Measurements from ENCODE around the gene CDC6.
"Not testable (repeated sequence)": the region's sequence is repeated elsewhere in the genome, so short reads cannot be mapped to it uniquely, and the experiment has no call there.

The CDC6 gene

GRCh38 chr17:40290629-40291280 is 3.1 kb downstream of the CDC6 start:
- DNase-seq, result peak; percentile 65

- peak; percentile 26 for DNase-seq
Observed at GRCh38 chr17:40291281-40291664, 3.6 kb downstream of the CDC6 start.

GRCh38 chr17:40293363-40293762 is 5.7 kb downstream of the CDC6 start:
- no peak for DNase-seq

GRCh38 chr17:40295488-40296436 is 8.1 kb downstream of the CDC6 start:
- DNase-seq, result no peak

DNA sequence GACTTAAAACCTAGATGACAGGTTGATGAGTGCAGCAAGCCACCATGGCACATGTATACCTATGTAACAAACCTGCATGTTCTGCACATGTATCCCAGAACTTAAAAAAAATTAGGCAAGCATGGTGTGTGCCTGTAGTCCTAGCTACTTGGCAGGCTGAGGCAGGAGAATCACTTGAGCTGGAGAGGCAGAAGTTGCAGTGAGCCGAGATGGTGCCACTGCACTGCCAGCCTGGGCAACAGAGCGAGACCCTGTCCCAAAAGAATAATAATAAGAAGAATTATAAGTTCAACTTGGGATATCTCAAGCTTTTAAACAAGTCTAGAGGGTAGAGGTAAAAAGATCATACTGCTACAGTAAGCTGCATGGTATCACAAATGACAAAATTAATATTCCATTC is 9.8 kb downstream of the CDC6 start:
- DNase-seq, result no peak

- no peak for DNase-seq
Observed at GRCh38 chr17:40298726-40299125, 11.0 kb downstream of the CDC6 start.

DNA sequence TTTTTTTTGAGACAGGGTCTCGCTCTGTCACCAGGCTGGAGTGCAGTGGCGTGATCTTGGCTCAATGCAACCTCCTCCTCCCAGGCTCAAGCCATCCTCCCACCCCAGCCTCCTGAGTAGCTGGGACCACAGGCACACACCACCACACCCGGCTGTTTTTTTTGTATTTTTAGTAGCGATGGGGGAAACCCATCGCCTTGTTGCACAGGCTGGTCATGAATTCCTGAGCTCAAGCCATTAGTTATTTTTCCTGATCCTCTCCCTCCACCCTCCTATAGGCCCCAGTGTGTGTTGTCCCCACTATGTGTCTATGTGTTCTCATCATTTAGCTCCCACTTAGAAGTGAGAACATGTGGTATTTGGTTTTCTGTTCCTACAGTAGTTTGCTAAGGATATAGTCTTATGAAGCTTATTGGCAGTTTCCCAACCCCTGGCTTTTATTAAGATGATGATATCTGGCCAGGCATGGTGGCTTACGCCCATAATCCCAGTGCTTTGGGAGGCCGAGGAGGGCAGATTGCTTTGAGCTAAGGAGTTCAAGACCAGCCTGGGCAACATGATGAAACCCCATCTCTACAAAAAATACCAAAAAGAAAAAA is 11.6 kb downstream of the CDC6 start:
- DNase-seq, result not testable (repeated sequence)

DNA sequence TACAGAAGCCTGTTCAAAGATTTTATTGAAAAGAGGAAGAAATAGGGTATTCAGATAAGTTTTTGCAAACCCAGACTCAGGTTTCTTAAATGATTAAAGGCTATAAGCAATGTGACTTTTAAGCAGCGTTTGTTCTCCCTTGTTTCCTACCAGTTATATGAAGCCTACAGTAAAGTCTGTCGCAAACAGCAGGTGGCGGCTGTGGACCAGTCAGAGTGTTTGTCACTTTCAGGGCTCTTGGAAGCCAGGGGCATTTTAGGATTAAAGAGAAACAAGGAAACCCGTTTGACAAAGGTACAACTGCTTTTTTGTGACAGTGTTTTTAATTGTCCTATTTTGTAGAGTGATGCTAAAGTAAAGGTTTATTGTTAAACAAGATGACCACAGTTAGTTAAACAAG is 13.6 kb downstream of the CDC6 start:
- peak; percentile 8 for DNase-seq

- DNase-seq, result peak; percentile 75
Observed at GRCh38 chr17:40303009-40303657, 15.5 kb downstream of the CDC6 start.

GRCh38 chr17:40303708-40304551 is 16.3 kb downstream of the CDC6 start:
- peak; percentile 29 for DNase-seq

GRCh38 chr17:40304552-40304863 is 16.8 kb downstream of the CDC6 start:
- not testable (repeated sequence) for DNase-seq

DNA sequence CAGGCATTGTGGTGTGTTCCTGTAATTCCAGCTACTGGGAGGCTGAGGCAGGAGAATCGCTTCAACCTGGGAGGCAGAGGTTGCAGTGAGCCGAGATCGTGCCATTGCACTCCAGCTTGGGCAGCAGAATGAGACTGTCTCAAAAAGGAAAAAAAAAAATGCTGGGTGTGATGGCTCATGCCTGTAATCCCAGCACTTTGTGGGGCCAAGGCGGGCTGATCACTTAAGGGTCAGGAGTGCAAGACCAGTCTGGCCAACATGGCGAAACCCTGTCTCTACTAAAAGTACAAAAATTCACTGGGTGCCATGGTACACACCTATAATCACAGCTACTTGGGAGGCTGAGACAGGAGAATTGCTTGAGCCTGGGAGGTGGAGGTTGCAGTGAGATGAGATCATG is 17.2 kb downstream of the CDC6 start:
- DNase-seq, result not testable (repeated sequence)

GRCh38 chr17:40306395-40306794 is 18.7 kb downstream of the CDC6 start:
- DNase-seq, result no peak

- DNase-seq, result no peak
Observed at GRCh38 chr17:40307001-40307730, 19.5 kb downstream of the CDC6 start.

DNA sequence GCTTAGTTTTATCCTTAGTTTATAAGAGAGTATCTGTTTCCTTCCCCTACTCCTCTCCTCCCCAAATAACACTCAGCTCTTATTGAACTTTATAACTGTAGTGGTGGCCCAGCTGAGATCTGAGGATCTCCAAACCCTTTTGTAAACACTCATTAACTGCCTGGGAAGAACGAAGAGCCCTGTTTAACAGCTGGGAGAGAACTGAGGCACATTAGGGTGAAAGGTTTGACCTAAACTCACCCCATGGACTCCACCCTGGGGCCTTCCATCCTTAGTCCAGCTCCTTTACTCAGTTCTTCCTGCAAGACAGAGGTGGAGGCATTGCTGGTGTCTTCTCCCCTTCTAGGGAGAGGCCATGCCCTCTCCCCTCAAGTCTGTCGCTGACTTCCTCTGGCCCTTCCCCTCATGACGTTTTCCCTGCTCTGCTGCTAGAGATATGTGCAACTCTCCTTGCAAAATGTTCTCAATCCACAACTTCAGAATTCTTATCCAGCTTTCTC is 20.1 kb downstream of the CDC6 start:
- no peak for DNase-seq

GRCh38 chr17:40309031-40309948 is 21.6 kb downstream of the CDC6 start, which contains the start of gene RARA:
TSS of gene RARA (plus strand) at chr17:40309180. CDS start at chr17:40331219, 22,039 bp downstream.
- DNase-seq, result peak; percentile 74

GRCh38 chr17:40309949-40310510 is 22.4 kb downstream of the CDC6 start:
- no peak for DNase-seq

DNA sequence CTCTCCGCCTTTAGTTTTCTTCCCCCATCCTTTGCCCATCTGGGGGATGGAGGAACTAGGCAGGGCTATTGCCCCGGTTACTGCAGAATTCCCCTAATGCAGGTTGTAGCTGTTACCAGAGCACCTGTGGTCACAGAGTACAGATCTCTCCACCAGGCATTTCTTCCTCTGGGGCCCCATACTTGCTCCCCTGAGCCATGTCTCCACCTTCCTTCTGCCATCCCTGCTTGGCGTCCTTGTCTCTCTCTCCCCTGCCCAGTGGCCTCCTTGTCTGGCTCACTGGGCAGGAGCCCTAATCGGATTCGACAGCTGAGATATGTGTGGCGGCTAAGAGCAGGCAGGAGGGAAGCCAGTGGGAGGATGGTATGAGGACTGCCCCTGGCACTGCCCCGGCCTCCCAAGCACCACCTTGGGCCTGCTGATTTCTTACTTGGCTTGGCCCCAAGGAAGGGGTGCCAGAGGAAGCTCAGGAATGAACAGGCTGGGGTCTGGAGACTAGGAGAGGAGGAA is 23.3 kb downstream of the CDC6 start:
- no peak for DNase-seq

GRCh38 chr17:40311575-40311974 is 23.9 kb downstream of the CDC6 start:
- DNase-seq, result peak; percentile 48

Measured in NCI-H2171 treated with DMSO at 0.1 percent for 48 hours (cell line).